HTR-8/SVneo (cell line): ENCODE measurements around the gene OCEL1.
A peak's percentile ranks its signal among the peaks of the same experiment; 100 is the strongest.
"Not testable (repeated sequence)": the region's sequence is repeated elsewhere in the genome, so short reads cannot be mapped to it uniquely, and the experiment has no call there.

Experiments
- DNase-seq: peaks from one replicate; pipeline ENCODE4 v3.0.0; 2011; ENCODE audit warnings: low spot score, mixed read lengths; ENCODE audit not compliant: insufficient read length
- FAIRE-seq: peaks from 2 replicates; lab custom pipeline; 2011; peaks lifted over from hg19 to GRCh38; lab: Jason Lieb, UNC

Gene OCEL1

GRCh38 chr19:17259118-17259780 lies 33.2 kb downstream of the OCEL1 start:
- FAIRE-seq = no peak
- no peak for DNase-seq

DNA sequence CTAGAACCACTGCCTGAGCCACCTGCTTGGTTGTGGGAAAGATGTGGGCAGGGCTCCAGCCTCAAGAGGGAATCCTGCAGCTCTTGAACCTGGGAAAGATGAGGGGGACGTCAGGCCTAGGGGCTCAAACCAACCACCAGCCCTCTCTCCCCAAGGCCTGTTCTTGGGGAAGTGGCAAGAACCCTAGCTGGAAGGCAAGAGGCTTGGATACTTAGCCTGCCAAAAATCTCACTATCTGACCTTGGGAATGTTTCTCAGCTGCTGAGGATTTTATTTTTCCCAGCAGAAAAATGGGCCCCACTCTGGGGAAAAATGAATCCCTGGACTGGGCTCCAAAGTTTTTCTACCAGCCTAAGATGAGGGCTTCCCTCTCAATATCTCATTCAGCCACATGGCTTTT lies 33.9 kb downstream of the OCEL1 start:
- DNase-seq (no peak), FAIRE-seq (no peak)

- peak; percentile 89 for DNase-seq
- FAIRE-seq = peak; percentile 65
These were observed 34.9 kb downstream of the OCEL1 start for GRCh38 chr19:17260842-17261325.

DNA sequence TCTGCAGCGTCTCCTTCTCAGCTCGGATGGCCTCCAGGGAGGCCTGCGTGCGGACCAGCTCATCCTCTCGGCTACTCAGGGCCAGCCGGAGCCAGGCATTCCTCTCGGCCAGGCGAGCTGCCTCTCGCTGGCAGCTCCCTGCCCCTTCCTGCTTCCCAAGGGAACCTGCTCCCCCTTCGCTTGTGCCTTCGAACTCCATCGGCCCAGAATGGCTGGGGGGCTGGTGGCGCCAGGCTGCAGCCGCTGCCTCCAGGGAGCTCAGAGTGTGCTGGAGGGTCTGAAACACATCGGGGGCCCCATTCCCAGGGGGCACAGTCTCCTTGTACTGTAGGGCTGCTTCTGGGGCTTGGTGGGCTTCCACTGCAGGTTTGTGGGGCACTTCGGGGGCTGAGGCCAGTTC lies 36.5 kb downstream of the OCEL1 start:
- no peak for FAIRE-seq
- DNase-seq = no peak

DNA sequence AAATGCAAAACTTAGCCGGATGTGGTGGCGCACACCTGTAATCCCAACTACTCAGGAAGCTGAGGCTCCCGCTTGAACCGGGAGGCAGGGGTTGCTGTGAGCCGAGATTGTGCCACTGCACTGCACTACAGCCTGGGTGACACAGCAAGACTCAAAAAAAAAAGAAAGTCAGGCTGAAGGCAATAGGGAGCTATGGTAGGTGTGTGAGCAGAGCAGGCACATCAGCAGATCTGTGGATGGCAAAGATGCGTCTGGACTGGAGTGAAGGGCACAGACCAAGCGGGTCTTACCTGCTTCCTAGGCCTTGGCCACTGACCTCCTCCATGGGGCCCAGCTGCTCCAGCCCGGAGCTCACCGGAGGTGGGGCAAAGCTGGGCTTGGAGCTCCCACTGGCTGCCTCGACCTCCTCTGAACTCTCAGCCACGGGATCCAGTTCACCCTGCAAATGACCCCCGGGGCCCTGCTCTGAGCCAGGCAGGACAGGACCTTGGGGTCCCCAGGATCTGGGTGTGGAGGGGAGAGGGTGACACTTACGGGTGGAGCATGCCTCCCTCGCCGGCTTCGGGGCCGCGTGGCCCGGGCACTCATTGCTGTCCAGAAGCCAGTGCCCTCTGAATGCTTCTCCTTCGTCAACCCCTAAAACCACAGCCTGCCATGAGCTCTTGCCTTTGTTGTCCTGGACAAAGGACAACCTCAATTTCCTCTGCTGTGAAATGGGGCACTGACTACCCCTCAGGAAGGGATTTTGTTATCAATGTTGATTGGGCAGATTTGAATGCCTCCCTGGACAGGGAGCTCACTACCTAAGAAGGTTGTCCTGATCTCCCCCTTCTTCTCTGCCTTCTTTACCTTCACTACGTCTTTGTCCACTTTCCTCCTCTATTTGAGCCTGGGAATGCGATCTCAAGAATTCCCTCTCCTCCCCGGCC lies 38.0 kb downstream of the OCEL1 start:
- FAIRE-seq (no peak), DNase-seq (no peak)

DNA sequence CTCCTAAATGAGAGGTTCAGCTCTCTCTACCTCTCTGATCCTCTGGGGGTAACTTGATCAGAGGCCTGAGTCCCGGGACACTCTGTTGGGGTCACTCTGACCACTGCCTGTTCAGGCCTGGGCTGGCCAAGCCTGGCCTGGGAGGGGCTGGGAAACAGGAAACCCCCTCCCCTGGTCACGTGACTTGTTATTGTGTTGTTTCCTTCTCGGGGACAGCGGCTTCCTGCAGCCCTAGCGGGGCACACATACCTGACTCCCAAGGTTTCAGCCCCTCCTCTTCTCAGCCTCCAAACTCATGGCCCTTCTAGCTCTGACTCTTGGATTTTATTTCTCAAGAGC lies 38.6 kb downstream of the OCEL1 start, which contains the start of gene USHBP1:
Gene USHBP1 (minus strand): TSS at position 105 of the 339 bp plus-strand sequence. CDS start 446 bp downstream, outside the sequence.
- no peak for DNase-seq
- FAIRE-seq = no peak

DNA sequence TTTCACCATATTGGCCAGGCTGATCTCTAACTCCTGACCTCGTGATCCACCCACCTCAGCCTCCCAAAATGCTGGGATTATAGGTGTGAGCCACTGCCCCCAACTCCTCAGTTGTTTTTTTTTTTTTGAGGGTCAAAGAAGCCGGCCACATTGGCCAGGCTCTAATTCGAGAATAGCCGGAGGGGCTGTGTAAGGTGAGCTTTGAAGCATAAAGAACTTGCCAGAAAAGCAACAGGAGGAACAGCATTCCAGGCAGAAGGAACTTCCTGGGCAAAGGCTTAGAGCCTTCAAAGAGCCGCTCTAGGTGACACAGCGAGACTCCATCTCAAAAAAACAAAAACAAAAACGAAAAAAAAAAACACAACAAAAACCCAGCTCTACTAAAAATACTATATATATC lies 40.0 kb downstream of the OCEL1 start:
- DNase-seq (no peak), FAIRE-seq (no peak)

DNA sequence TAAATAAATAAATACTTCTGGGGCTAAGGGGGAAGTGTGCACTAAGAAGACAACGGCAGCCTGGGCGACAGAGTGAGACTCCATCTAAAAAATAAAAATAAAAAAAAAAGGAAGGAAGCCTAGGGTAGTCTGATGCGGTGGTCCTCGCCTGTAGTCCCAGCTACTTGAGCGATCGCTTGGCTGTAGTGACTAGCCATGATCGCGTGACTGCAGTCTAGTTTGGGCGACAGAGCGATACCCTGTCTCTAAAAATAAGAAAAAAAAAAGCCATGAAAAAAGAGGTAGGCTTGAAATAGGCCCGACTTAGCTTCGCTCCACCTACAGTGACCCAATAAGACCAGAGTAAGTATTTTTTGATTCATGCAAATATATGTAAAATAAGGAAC lies 40.6 kb downstream of the OCEL1 start:
- DNase-seq (no peak), FAIRE-seq (no peak)

DNA sequence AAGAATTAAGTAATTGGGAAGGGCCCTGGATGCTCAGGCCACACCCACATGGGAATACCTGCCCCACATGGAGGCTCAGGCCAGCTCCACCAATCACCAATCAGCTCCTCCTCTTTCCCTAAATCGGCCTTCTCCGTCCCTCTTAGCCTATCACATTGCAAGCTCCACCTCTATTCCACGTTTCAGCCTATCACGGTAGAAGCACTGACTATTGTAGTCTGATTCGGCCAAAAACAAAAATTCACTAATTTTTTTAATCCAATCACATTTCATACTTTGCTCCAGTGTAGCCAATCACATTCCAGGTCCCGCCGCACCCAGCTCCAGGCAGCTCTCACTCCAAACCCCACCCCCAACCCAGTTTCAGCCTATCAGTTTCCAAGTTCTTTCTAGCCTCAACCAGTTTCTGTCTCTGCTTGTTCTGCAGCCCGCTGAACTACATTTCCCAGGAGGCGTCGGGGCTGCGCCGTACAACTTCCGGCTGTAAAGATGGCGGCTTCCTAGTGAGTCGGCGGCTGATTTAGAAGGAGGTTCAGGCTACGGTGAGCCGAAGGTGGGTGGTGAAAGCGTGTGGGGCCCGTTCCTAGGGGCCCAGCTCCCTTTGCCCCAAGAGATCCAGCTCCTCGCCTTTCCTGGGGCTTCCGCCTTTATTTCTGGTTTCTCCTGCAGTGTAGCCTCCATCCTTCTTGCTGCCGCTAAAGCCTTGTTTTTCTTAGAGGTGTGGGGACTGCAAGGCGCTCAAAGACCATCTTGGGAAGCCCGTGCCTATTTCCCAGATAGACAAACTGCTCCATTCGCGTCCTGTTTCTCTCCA lies 41.2 kb downstream of the OCEL1 start, which contains the start of gene BABAM1:
Gene BABAM1 (plus strand): TSS at position 469 of the 814 bp plus-strand sequence. CDS start 1,364 bp downstream, outside the sequence.
- DNase-seq (peak; percentile 99), FAIRE-seq (peak; percentile 73)

DNA sequence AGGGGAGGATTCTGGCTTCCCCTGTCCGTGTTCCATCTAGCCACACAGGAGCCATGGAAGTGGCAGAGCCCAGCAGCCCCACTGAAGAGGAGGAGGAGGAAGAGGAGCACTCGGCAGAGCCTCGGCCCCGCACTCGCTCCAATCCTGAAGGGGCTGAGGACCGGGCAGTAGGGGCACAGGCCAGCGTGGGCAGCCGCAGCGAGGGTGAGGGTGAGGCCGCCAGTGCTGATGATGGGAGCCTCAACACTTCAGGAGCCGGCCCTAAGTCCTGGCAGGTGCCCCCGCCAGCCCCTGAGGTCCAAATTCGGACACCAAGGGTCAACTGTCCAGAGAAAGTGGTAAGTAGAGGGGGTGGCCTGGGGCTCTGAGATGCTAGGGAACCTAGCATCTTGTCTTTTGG lies 42.7 kb downstream of the OCEL1 start:
- DNase-seq = no peak
- FAIRE-seq = no peak

DNA sequence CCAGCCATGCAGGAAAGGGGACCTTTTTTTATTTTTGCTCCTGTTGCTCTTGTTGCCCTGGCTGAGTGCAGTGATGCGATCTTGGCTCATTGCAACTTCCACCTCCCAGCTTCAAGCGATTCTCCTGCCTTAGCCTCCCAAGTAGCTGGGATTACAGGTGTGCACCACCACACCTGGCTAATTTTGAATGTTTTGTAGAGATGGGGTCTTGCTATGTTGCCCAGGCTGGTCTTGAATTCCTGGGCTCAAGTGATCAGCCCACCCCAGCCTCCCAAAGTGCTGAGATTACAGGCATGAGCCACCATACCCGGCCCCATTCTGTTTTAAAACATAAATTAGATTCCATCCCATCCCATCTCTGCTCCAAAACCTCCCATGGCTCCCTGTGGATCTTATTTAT lies 48.9 kb downstream of the OCEL1 start:
- not testable (repeated sequence) for FAIRE-seq, DNase-seq

DNA sequence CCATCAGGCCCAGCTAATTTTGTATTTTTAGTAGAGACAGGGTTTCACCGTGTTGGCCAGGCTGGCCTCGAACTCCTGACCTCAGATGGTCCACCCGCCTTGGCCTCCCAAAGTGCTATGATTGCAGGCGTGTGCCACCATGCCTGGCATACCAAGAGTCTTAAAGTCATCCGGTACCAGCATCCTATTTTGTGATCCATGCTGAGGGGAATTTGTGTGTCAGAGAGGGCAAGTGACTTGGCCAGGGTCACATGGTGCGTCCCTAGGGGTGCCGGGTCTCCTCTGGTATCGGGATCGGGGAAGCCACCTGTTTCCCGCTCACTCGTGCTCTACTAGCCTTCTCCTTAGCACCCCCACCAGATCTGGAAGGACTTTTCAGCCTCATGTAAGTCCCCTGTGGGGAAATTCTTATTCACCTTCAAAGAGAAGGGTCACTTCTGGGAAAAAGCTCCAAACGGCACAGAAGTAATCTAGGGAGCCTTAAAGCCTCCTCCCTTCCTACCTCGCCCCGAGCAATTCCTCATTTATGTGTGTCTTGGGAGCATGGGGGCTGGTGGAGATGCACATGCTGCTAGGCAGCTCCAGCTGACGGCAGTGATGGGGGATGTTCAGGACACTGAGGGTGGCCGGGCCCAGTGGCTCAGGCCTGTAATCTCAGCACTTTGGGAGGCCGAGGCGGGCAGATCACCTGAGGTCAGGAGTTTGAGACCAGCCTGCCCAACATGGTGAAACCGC lies 49.6 kb downstream of the OCEL1 start:
- FAIRE-seq = no peak
- no peak for DNase-seq
